Thyroid gland (tissue), 4 donors: ENCODE measurements around the gene CFAP410.

Source experiments
- CTCF ChIP-seq, 6 experiments: fragments of 200-600 bp in 3 of 6; fragments of 450-650 bp in 3 of 6; sonication (generic) in 3 of 6; IDR thresholded peaks; one replicate each; pipeline ENCODE4 v1.5.1; 2016 to 2019; ENCODE audit warnings: antibody characterized with exemption in 6 of 6, mild to moderate bottlenecking in 2 of 6, inconsistent platforms in 1 of 6, moderate library complexity in 1 of 6
- POLR2A ChIP-seq, 2 donors: fragments of 450-650 bp; IDR thresholded peaks; one replicate each; pipeline ENCODE4 v1.6.1; 2017; ENCODE audit warnings: antibody characterized with exemption in 2 of 2, mild to moderate bottlenecking in 2 of 2, moderate library complexity in 1 of 2

- TF ChIP-seq CTCF (IDR thresholded peaks at IDR 0.05) (no peak), POLR2A (IDR thresholded peaks at IDR 0.05) (no peak)
Observed at GRCh38 chr21:44382536-44382935, 43.3 kb upstream of the CFAP410 start.
